ENCODE results near the gene PAFAH2.

GRCh38 chr1:26014179-26014578 lies 16.3 kb upstream of the PAFAH2 start:
- no peak for TF ChIP-seq CTCF (IDR thresholded peaks at IDR 0.05; ENCODE audit: low read depth, low read length)
- TF ChIP-seq EZH2phosphoT487 (IDR thresholded peaks at IDR 0.05; ENCODE audit: low read depth): no peak
